ENCODE data around the gene ABCB11.
"Not testable (repeated sequence)": the region's sequence is repeated elsewhere in the genome, so short reads cannot be mapped to it uniquely, and the experiment has no call there.

ABCB11 gene

DNA sequence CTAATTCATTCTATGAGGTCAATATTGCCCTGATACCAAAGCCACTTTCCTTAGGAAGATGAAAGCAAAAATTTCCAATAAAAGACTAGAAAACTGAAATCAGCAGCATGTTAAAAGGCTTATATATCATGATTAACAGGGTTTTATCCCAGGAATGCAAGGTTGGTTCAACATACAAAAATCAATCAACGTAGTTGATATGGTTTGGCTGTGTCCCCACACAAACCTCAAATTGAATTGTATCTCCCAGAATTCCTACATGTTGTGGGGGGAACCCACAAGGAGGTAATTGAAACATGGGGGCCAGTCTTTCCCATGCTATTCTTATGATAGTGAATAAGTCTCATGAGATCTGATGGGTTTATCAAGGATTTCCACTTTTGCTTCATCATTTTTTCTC is 11.7 kb upstream of the ABCB11 start:
- DNase-seq = no peak

DNA sequence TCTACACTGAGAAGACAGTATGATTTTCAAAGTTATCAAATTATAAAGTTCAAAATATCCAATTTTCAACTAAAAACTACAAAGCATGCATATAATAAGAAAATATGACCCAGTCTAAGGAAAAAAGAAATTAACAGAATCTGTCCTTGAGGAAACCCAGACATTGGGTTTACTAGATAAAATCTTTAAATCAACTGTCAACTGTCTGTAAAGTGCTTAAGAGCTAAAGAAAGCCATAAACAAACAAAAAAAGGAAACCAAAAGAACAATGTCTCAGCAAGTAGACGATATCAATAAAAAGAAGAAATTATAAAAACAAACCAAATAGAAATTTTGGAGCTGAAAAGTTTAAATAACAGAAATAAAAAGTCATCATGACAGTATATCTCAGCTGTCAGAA is 10.5 kb upstream of the ABCB11 start:
- DNase-seq = no peak

DNA sequence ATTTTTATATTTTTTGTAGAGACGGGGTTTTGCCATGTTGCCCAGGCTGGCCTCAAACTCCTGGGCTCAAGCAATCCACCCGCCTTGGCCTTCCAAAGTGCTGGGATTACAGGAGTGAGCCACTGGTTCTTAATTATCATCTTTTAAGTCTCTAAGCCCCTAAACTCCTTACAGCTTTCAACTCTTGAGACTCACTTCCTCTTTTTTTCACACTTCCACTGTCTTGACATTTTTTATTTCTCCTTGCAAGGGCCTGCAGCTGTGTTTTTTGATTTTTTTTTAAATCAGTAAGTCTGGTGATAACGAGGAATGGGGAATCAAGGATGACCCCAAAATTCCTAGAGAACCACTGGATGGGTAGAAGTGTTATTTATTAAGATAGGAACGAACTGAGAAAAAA is 8.6 kb upstream of the ABCB11 start:
- no peak for DNase-seq

DNA sequence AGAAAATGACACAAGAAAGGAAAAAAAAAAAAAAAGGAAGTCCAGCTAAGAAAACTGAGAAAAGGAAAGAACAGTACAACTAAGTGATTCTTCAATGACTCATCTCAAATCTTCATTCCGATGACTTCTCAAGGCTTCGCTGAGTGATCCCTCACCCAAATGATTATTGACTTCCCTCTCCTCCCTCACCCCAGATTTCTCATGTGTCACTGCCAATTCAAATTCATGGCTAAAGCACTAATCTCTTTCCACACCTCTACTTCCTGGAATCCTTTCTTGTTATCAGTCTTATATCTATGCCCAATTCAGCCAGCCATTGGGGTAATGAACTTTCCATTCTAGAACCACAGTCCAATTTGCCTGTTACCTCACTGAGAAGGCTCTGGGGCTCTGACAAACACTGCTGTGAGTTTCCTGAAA is 7.2 kb upstream of the ABCB11 start:
- DNase-seq = no peak

DNA sequence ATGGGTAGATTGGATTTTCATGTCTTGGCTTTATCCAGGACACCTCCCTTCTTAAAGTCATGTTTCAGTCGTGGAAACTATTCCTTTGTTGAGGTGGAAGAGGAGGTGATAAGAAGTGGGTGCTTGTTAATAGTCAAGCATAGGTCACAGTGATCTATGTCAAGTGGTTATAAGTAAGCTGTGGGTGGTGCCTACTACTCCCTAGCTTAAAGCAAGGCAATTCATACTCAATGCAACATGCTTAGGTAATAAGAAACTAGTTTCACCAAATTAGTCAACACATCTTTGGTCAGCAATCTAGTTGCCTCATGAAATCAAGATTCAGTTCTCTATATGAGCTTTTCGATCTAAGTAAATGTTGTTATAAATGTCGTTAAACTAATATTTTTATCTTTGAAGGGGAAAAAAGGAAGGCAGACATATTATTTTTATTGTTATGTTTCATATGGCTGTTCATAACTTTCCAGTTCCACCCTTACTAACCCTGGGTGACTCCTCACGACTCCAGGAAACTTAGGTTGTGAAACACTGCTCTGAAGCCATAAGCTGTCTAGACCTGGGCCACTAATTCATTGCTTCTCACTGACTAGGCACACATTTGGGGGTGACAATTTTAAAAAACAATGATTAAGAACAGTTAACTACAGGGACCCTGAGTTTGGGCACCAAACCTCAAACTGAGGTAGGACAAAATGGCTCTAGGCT is 5.8 kb upstream of the ABCB11 start:
- DNase-seq = no peak

GRCh38 chr2:169035887-169036286 is 4.8 kb upstream of the ABCB11 start:
- DNase-seq = no peak

- DNase-seq = no peak
Observed at GRCh38 chr2:169034984-169035544, 3.9 kb upstream of the ABCB11 start.

DNA sequence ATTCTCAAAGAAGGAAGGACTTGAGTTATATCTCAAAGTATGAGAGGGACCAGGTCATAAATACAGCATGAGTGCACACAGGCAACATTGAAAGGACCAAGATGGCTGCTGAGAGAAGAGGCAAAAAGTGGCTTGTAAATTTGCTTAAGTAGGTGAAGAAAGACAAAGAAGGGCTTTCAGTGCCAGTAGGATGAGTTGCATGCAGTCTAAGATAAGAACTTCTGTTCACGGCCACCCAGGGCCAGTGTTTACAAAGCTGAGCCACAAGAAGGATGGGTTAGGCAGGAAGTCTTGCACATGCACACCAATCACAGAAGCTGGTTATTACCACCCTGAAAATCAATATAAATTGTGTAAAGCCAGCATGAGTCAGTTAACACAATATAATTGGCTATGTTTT is 3.1 kb upstream of the ABCB11 start:
- DNase-seq = no peak

DNA sequence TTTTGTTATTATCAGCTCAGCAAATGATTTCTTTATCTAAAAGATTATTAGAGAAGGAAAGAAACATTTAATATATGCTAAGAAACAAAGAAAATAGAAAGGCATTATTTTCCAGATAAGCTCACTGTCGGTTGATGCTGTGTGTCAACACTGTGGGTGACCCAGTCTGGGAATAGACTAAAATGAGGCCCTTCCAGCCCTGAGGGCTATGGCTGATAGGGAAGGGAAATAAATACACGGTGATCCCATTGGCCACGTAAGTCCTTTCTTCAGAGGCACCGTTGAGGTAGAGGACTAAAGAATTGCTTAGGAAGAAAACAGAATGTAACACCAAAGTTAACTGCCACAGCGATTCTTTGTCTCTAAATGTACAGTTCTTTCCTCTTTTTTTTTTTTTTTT is 1.8 kb downstream of the ABCB11 start:
- no peak for DNase-seq

DNA sequence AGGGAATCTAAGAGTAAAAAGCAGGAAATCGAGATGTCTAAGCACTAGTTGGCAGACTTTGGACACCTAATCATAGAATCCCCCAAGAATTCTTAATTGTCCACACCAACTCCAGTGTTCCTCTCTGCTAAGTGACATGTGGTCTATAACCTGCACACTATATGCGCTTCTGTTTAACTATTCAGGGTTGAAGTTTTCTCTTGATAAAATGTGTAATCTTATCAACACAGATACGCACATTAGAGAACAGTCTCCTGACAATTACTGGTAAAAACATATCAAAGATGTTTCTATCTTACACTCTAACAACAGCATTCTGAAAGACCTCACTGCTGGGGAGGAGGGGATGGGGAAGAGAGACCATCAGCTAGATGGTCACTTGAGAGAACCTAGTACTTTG is 3.9 kb downstream of the ABCB11 start:
- DNase-seq = no peak

DNA sequence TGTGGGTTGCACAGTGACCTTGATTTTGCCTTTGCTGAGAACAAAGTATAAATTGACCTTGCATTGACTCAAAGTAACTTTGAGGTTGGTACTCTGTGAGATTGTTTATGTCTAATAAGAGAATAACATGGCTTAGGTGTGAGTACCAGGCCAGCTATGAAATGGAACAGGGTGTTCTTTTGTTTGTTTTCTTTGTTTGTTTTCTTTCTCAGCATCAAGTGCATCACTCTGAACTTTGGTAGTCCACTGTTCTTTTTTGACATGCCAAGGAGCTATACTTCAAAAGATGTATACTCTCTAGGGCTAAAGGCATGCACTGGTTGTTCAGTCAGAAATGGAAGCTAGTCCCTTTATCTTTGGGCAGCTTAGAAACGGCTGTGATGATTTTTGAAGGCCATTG is 5.1 kb downstream of the ABCB11 start:
- DNase-seq = no peak

DNA sequence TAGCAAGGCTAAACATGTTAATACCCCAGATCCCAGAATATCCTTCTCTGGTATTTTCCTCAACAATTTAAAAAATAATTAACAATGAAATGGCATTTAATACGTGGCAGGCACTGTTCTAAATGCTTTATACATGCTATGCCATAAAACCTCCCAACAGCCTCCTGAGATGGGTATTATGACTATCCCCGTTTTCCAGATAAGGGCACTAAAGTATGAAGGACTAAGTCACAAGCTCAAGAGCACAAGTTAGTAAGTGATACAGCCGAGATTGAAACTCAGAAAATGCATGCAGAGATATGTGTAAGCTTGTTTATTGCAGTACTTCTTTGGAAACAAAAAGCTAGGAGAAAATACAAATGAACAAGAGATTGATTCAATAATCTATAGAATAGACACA is 8.0 kb downstream of the ABCB11 start:
- DNase-seq = no peak

DNA sequence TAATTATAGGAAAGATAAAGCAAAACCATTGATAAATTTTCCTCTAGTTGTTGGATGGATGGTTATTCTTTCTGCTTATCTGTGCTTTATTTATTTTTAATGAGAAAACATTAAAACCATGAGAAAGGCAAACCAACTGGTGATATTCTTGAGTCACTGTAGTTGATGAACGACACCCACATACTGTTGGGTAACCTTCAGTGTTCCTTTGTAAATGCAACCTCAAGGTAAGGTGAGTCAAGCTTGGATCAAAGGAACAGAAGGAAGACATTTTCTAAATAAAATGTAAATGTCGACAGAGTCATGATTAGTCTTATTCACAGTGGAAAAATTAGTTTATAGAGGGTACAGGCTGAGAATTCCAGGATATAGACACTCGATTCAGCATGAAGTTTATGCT is 12.7 kb downstream of the ABCB11 start:
- DNase-seq = no peak

GRCh38 chr2:169015943-169016342 is 15.2 kb downstream of the ABCB11 start:
- DNase-seq = no peak

DNA sequence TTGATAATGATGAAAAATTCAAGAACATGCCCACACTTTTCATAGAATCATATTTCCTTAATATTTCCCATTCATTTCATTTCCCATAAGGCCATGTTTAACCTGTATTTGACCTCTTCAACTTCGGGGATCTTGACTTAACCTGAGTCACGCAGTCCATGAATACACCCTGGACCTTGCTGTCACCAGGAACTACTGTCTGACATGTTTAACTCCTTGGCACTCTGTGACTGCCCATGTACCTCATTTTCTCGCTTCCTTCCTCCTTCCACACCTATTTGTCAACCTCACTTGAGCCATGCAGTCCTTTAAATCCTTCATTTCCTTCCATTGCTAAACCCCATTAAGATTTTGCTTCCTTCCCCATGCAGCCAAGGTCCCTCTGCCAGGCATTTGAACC is 16.3 kb downstream of the ABCB11 start:
- no peak for DNase-seq

DNA sequence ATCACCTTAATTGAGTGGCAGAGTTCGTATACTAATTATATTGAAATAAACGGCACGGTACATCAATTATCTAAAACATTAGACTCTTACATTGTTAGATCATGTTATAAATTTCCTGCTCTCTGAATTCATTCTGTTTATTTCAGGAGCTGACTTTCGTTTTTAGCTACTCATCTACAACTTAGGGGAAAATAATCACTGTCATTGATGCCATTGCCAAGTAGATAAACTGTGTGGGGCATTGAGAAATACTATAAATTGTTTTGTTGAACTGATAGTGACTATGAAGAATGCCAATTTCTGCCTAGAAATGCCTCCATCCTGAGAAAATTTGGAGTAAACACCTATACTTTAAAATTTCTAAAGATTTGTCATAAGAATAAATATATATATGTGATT is 17.5 kb downstream of the ABCB11 start:
- no peak for DNase-seq

DNA sequence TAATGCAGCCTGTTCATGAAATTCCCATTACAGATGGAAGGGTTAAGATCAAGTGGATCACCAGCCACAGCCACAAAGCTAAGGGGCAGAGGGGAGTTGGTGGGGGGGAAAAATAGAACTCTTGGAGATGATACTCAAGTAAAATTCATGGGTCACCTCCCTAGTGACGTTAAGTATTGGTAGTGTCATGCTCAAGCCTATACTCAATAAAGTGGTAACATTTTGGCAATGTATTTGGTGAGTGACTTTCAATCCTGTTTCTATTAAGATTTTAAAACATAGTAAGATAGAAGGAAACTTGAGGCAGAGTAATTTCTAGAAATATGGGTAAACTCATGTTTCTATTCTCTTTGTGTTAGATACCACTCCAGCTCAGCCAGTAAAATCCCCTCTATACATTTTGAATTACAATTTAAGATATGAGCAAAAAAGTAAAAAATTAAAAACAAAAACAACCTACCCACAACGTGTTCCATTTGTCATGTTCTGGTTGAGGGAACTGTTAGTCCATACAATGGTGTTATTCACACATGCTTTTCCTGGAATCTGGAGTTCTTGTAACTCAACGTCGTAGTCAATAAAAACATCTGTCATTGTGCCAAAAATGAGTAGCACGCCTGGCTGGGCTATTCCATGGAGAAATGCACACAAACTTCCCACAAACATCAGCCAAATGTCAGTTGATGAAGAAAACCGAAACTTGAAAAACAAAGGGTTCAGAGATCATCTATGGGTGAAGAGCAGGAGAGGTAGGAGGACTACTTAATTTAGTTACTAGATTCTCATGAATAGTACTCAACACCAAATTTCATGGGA is 18.1 kb downstream of the ABCB11 start:
- DNase-seq = no peak

DNA sequence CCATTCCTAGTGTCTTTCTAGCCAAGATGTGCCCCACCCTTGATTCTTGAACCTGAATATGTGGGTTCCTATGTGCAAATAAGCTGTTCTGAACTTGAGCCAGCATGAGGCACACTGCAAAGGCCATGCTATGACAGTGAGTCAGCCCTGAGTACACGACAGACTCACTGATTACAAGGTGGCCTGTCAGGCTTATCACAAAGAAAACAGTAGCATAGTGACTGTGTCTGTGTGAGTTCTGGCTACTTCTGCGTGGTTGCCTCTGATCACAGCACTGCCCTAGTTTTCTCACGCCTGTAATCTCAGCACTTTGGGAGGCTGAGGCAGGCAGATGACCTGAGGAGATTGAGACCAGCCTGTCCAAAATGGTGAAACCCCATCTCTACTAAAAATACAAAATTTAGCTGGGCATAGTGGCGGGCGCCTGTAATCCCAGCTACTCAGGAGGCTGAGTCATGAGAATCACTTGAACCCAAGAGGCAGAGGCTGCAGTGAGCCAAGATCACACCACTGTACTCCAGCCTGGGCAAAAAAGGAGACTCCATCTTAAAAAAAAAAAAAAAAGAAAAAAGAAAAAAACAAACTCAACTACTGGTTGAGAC is 18.8 kb downstream of the ABCB11 start:
- not testable (repeated sequence) for DNase-seq

- no peak for DNase-seq
Observed at GRCh38 chr2:169011698-169012097, 19.4 kb downstream of the ABCB11 start.

DNA sequence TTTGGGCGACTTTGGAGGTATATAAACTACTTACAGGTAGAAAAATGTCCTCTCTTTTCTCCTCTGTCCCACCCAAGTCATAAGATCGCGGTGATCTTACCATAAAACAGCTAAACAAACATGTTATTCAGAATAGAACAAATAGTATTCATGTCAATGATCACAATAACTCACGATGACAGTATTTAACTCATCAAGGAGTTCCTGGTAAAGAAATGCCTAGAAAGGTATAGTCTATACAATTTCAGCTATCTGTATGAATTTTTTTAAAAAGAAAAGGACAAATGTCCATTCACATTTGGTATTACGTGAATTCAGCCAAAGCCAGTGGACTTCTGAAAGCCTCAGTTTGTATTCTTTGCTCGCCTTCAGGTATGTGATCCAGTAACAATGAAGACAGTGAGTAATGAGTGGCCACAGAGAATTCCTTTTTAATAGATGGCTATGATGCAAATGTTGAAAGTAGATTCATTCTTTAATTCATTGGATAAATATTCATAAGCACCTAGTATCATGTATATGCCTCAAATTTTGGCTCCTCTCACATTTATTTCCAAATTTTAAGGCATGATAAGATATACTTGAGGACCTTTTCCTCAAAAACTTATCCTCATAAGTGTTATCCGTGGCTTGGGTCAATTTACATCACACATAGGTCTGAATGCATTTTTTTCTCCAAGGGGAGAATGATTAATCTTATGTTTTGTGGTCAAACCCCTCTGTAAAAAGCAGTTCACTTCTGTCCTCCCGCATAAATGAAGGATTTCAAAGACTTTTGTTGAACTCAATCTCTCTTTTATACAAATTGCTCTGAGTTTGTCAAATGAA is 20.3 kb downstream of the ABCB11 start:
- DNase-seq = no peak

DNA sequence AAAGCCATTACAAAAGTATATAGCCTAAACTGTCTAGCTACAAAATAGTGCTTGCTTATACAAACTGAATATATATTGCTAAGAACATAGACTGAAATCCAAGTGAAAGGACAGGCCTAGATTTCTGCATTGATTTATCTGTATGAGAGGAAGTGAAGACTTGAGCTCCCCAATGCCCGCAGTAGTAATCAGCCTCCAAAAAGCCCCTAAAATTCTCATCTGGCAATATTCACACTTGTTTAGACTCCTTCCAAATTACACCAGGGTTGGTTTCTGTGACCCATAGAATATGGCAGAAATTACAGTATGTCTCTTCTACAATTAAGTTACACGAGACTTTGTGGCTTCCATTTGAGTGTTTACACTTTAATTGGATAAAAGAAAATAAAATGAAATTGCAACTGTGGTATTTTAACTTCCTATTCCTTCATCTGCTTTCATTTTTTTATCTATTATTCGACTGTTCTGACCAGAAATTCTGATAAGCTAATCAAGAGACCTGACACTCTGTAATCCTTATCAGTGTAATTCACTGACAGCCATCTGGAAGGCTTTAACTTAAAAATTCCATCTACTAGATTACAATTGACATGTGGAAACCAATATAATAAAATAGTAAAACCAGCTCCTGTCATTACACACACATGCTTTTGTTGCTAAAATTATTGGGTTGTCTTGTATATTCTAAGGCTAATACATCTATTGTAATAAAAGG is 21.1 kb downstream of the ABCB11 start:
- DNase-seq = no peak

- DNase-seq = no peak
Observed at GRCh38 chr2:169007941-169008340, 23.2 kb downstream of the ABCB11 start.
